ENCODE measurements around the gene NTHL1. TPM values are rescaled to one million over a fixed set of nuclear protein-coding genes. Genes with fewer than 3 reads are reported as not detected.

NTHL1 gene
- total and polyA plus RNA-seq, 9 donors = 1.9 to 38.1 (median 23.9) TPM

GRCh38 chr16:1991948-1992703, 55.5 kb downstream of the NTHL1 start:
- H3K36me3 ChIP-seq = no peaks in the 10 kb centered on the region
- TF ChIP-seq CTCF (IDR thresholded peaks at IDR 0.05) (no peak), EP300 (IDR thresholded peaks at IDR 0.05) (no peak), POLR2A (IDR thresholded peaks at IDR 0.05) (no peak)
- no peaks in the 10 kb centered on the region for H3K9me3 ChIP-seq
- peak overlapping the region; percentile 27 for H3K4me3 ChIP-seq
- DNase-seq = peak; percentile 93 to 96 (median 94)
- no peak overlapping the region for H3K27ac ChIP-seq
- peaks cover 7% of the 10 kb centered on the region for H3K4me1 ChIP-seq (ENCODE audit: insufficient read depth)
- 2 to 3% (median 3%) methylated on average over 55 to 96 of the region's 96 CpGs for WGBS, 3 donors
- H3K27me3 ChIP-seq = no peaks in the 10 kb centered on the region
- intact Hi-C loops (cut with DNase I) = no loop called here

- 8 to 12% (median 9%) methylated on average over 22 of the region's 22 CpGs for WGBS, 3 donors
These were observed 56.1 kb downstream of the NTHL1 start for GRCh38 chr16:1991588-1991947.

DNA sequence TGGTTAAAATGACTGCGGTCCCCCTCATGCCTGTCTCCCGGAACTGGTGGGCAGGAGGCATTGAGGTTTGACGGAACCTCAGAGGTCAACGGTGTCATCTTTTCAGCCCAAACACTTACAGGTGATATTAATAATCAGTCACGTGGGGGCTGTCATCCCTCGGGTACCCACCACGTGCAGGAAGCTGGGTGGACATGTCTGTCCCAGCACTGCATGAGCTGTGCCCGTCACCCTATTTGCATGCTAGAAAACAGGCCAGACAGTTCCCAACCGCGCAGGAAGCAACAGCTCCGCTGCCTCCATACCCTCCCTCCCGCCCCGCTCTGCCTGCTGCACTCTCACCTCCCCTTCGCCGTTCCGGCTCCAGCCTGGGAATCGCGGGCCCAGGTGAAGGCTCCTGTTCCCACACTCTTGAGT, 56.5 kb downstream of the NTHL1 start:
- intact Hi-C loops (cut with DNase I) = no loop called here
- Histone ChIP-seq H3K36me3 (no peaks in the 10 kb centered on the region), H3K9me3 (no peaks in the 10 kb centered on the region), H3K4me3 (no peak overlapping the region), H3K4me1 (ENCODE audit: insufficient read depth) (peaks cover 7% of the 10 kb centered on the region), H3K27me3 (no peaks in the 10 kb centered on the region), H3K27ac (no peak overlapping the region)
- TF ChIP-seq POLR2A (IDR thresholded peaks at IDR 0.05) (no peak), EP300 (IDR thresholded peaks at IDR 0.05) (no peak), CTCF (IDR thresholded peaks at IDR 0.05) (no peak)
- no peak for DNase-seq
- 5 to 9% (median 6%) methylated on average over 16 to 18 of the region's 18 CpGs for WGBS, 3 donors

More at GRCh38 chr16:1991588-1991947, 56.1 kb downstream of the NTHL1 start:
- H3K4me1 ChIP-seq (ENCODE audit: insufficient read depth) = peaks cover 7% of the 10 kb centered on the region
- no peaks in the 10 kb centered on the region for H3K27me3 ChIP-seq
- DNase-seq = no peak
- H3K9me3 ChIP-seq = no peaks in the 10 kb centered on the region
- H3K27ac ChIP-seq = no peak overlapping the region
- intact Hi-C loops (cut with DNase I) = no loop called here
- no peaks in the 10 kb centered on the region for H3K36me3 ChIP-seq
- H3K4me3 ChIP-seq = peak overlapping the region; percentile 27
- TF ChIP-seq CTCF (IDR thresholded peaks at IDR 0.05) (no peak), POLR2A (IDR thresholded peaks at IDR 0.05) (no peak), EP300 (IDR thresholded peaks at IDR 0.05) (no peak)

DNA sequence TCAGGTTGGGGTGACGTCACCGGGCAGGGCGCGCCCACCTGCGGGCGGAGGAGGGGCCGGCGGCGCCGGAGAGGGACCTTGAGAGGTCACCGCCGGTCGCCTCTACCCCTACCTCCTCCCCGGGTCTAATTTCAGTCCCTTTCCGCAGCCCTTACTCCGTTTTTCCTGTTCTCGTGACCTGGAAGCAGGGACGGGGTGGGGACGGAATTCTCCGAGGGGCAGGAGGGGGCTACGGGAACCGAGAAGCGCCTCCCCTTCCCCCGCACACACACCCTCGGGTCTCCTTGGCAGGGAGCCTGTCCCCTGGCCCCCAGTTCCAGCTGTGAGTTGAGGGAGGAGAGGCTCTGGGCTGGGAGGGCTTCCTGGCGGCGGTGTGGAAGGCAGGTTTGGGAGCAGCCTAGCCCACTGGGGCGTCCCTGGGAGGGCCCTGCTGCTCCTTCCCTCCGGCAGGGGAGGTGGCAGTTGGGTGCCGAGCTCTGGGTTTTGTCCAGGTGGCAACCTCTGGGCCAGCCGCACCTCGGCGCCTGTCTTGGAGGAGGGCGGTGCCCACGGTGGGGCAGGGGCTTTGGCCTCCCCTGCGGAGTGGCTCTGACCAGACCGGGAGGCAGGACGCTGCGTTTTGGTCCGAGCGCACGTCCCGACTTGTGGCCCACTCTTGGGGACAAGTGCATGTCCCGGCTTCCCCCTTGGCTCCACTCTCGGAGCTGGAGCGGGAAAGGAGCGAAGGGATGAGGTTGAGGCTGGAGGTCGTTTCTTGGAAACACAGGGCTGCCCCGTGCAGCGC, 57.1 kb downstream of the NTHL1 start:
- peak in 1 of 5 donors; percentile 47 for DNase-seq
- no peaks in the 10 kb centered on the region for H3K9me3 ChIP-seq
- H3K4me3 ChIP-seq = no peak overlapping the region
- no peak for TF ChIP-seq CTCF (IDR thresholded peaks at IDR 0.05)
- no peak for TF ChIP-seq EP300 (IDR thresholded peaks at IDR 0.05)
- no peak for TF ChIP-seq POLR2A (IDR thresholded peaks at IDR 0.05)
- peaks cover 7% of the 10 kb centered on the region for H3K4me1 ChIP-seq (ENCODE audit: insufficient read depth)
- 2 to 3% (median 2%) methylated on average over 46 to 50 of the region's 50 CpGs for WGBS, 3 donors
- H3K27me3 ChIP-seq = no peaks in the 10 kb centered on the region
- no peak overlapping the region for H3K27ac ChIP-seq
- no peaks in the 10 kb centered on the region for H3K36me3 ChIP-seq
- intact Hi-C loops (cut with DNase I) = no loop called here

Measured in ovary (tissue), 9 donors.